A549 (cell line): ENCODE data around the gene NOSIP.

Experiments
- BHLHE40 ChIP-seq: IDR thresholded peaks from 2 replicates; pipeline ENCODE4 v1.6.1; 2012; ENCODE audit warnings: low read depth, low read length, inconsistent platforms
- CBX2 ChIP-seq: fragments of 200-600 bp; sonication (generic); IDR thresholded peaks from 2 replicates; pipeline ENCODE4 v1.6.1; 2016; ENCODE audit warnings: low read depth, mild to moderate bottlenecking, borderline replicate concordance
- MAZ ChIP-seq: fragments of 150-350 bp; IDR thresholded peaks from 2 replicates; pipeline ENCODE4 v1.6.1; 2014; ENCODE audit warnings: antibody characterized with exemption, low read depth, low read length, borderline replicate concordance
- POLR2A ChIP-seq: IDR thresholded peaks from 2 replicates; pipeline ENCODE4 v1.6.1; 2012; ENCODE audit warnings: mild to moderate bottlenecking, low read length
- RCOR1 ChIP-seq: fragments of 150-350 bp; IDR thresholded peaks from 2 replicates; pipeline ENCODE4 v1.6.1; 2014; ENCODE audit warnings: antibody characterized with exemption, low read length, low read depth
- ZSCAN20 ChIP-seq: fragments of 250-450 bp; sonication (Bioruptor Pico); IDR thresholded peaks from 2 replicates; pipeline ENCODE4 v1.8.0; 2022; ENCODE audit warnings: mild to moderate bottlenecking, moderate library complexity
- TF ChIP-seq, protein P1 (sequence below): fragments of 200-600 bp; sonication (generic); IDR thresholded peaks from 2 replicates; pipeline ENCODE4 v1.6.1; 2016; ENCODE audit warnings: antibody characterized with exemption, mild to moderate bottlenecking, moderate library complexity
- TF ChIP-seq, protein P2 (sequence below): fragments of >200 bp; sonication (Bioruptor Twin); formaldehyde crosslinking; IDR thresholded peaks from 3 replicates; pipeline ENCODE4 v1.5.1; 2016

DNA sequence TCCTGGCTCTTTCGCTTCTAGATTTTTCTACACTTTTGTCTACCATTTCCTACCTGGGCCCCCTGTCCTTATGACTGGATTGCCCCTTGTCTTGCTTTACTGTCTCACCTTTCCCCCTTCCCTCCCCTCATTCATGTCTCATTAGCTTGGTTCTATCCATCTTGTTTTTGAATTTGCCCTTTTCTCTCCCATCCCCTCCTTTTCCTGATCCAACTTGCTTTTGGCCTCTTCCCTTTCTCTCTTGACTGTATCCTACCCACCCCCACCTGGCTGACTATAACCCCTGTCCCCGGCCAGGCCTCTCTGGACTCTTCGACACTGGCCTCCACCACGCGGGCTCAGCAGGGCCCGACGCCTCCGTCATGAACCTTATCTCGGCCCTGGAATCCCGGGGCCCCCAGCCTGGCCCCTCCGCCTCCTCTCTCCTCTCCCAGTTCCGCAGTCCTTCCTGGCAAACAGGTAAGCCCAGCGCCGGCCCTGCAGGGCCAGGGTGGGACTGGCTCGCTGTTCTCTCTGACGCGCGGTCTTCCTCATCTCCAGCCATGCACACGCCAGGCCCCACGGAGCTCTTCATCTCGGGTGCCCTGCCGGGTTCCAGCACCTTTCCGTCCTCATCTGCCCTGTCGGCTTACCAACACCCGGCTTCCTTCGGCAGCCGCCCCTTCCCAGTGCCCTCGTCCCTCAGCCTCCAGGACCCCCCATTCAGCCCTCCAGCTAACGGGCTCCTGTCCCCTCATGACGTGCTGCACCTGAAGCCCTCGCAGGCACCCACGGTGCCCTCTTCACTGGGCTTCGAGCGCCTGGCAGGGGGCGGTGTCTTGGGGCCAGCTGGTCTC, 14.0 kb upstream of the NOSIP start:
- TF ChIP-seq, protein P1, sequence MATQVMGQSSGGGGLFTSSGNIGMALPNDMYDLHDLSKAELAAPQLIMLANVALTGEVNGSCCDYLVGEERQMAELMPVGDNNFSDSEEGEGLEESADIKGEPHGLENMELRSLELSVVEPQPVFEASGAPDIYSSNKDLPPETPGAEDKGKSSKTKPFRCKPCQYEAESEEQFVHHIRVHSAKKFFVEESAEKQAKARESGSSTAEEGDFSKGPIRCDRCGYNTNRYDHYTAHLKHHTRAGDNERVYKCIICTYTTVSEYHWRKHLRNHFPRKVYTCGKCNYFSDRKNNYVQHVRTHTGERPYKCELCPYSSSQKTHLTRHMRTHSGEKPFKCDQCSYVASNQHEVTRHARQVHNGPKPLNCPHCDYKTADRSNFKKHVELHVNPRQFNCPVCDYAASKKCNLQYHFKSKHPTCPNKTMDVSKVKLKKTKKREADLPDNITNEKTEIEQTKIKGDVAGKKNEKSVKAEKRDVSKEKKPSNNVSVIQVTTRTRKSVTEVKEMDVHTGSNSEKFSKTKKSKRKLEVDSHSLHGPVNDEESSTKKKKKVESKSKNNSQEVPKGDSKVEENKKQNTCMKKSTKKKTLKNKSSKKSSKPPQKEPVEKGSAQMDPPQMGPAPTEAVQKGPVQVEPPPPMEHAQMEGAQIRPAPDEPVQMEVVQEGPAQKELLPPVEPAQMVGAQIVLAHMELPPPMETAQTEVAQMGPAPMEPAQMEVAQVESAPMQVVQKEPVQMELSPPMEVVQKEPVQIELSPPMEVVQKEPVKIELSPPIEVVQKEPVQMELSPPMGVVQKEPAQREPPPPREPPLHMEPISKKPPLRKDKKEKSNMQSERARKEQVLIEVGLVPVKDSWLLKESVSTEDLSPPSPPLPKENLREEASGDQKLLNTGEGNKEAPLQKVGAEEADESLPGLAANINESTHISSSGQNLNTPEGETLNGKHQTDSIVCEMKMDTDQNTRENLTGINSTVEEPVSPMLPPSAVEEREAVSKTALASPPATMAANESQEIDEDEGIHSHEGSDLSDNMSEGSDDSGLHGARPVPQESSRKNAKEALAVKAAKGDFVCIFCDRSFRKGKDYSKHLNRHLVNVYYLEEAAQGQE: no peak
- TF ChIP-seq RCOR1 (no peak), ZSCAN20 (no peak), POLR2A (no peak), CBX2 (no peak), BHLHE40 (no peak), MAZ (no peak)
- TF ChIP-seq, protein P2, sequence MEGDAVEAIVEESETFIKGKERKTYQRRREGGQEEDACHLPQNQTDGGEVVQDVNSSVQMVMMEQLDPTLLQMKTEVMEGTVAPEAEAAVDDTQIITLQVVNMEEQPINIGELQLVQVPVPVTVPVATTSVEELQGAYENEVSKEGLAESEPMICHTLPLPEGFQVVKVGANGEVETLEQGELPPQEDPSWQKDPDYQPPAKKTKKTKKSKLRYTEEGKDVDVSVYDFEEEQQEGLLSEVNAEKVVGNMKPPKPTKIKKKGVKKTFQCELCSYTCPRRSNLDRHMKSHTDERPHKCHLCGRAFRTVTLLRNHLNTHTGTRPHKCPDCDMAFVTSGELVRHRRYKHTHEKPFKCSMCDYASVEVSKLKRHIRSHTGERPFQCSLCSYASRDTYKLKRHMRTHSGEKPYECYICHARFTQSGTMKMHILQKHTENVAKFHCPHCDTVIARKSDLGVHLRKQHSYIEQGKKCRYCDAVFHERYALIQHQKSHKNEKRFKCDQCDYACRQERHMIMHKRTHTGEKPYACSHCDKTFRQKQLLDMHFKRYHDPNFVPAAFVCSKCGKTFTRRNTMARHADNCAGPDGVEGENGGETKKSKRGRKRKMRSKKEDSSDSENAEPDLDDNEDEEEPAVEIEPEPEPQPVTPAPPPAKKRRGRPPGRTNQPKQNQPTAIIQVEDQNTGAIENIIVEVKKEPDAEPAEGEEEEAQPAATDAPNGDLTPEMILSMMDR: no peak
